K562 (cell line): ENCODE measurements around the gene GALT. TPM values are rescaled to one million over a fixed set of nuclear protein-coding genes. Genes with fewer than 3 reads are reported as not detected.

Experiments used
- polyA plus RNA-seq, 8 experiments: library from polyadenylated mRNA; depleted of rRNA in 4 of 8; stranded (reverse) in 5 of 8; unstranded in 3 of 8; fragments of >200 nt; fragmentation: Nextera tagmentation in 2 of 8; fragmentation: Illumina TruSeq in 1 of 8; extraction: Ambion mirVana in 2 of 8; extraction: Trizol in 1 of 8; gene quantifications; 2 replicates each; pipeline versions ENCODE4 v1.2.1 to v1.2.3, GENCODE V29; 2011 to 2014; ENCODE audit warnings: inconsistent platforms in 1 of 8, missing spikeins in 1 of 8
- total RNA-seq, 7 experiments: library from RNA; depleted of rRNA in 6 of 7; stranded (reverse); fragments of >200 nt in 6 of 7; fragmentation: Illumina TruSeq in 2 of 7; extraction: Trizol in 2 of 7; gene quantifications; 2 replicates each; pipeline versions ENCODE4 v1.2.1 to v1.2.3, GENCODE V29; 2011 to 2021; ENCODE audit warnings: low replicate concordance in 1 of 7
- TF ChIP-seq, protein P1 (sequence below): fragments of 450-650 bp; IDR thresholded peaks from 2 replicates; pipeline ENCODE4 v1.6.1; 2016; ENCODE audit warnings: mild to moderate bottlenecking, moderate library complexity

The GALT gene
- total and polyA plus RNA-seq, 9 of the 15 experiments (the other 6 are each of a cell fraction or from before 2014, with no cell fraction given), result 7.3 to 29.2 (median 15.6) TPM

DNA sequence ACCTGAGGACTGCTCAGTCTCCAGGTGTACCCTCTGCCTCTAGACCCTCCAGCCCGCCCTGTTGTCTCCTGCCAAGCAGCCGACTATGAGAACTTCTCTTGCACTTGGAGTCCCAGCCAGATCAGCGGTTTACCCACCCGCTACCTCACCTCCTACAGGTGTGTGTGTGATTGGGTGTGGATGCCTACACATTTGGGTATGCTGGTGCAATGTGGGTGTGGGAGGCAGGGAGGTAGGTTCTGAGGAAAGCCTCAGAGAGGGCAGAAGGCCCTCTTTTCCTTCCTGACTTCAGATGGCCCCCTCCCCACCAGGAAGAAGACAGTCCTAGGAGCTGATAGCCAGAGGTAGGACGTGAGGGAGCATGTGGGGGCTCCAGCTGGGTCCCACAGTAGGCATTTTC is 10.5 kb downstream of the GALT start (continued):
- TF ChIP-seq, protein P1, sequence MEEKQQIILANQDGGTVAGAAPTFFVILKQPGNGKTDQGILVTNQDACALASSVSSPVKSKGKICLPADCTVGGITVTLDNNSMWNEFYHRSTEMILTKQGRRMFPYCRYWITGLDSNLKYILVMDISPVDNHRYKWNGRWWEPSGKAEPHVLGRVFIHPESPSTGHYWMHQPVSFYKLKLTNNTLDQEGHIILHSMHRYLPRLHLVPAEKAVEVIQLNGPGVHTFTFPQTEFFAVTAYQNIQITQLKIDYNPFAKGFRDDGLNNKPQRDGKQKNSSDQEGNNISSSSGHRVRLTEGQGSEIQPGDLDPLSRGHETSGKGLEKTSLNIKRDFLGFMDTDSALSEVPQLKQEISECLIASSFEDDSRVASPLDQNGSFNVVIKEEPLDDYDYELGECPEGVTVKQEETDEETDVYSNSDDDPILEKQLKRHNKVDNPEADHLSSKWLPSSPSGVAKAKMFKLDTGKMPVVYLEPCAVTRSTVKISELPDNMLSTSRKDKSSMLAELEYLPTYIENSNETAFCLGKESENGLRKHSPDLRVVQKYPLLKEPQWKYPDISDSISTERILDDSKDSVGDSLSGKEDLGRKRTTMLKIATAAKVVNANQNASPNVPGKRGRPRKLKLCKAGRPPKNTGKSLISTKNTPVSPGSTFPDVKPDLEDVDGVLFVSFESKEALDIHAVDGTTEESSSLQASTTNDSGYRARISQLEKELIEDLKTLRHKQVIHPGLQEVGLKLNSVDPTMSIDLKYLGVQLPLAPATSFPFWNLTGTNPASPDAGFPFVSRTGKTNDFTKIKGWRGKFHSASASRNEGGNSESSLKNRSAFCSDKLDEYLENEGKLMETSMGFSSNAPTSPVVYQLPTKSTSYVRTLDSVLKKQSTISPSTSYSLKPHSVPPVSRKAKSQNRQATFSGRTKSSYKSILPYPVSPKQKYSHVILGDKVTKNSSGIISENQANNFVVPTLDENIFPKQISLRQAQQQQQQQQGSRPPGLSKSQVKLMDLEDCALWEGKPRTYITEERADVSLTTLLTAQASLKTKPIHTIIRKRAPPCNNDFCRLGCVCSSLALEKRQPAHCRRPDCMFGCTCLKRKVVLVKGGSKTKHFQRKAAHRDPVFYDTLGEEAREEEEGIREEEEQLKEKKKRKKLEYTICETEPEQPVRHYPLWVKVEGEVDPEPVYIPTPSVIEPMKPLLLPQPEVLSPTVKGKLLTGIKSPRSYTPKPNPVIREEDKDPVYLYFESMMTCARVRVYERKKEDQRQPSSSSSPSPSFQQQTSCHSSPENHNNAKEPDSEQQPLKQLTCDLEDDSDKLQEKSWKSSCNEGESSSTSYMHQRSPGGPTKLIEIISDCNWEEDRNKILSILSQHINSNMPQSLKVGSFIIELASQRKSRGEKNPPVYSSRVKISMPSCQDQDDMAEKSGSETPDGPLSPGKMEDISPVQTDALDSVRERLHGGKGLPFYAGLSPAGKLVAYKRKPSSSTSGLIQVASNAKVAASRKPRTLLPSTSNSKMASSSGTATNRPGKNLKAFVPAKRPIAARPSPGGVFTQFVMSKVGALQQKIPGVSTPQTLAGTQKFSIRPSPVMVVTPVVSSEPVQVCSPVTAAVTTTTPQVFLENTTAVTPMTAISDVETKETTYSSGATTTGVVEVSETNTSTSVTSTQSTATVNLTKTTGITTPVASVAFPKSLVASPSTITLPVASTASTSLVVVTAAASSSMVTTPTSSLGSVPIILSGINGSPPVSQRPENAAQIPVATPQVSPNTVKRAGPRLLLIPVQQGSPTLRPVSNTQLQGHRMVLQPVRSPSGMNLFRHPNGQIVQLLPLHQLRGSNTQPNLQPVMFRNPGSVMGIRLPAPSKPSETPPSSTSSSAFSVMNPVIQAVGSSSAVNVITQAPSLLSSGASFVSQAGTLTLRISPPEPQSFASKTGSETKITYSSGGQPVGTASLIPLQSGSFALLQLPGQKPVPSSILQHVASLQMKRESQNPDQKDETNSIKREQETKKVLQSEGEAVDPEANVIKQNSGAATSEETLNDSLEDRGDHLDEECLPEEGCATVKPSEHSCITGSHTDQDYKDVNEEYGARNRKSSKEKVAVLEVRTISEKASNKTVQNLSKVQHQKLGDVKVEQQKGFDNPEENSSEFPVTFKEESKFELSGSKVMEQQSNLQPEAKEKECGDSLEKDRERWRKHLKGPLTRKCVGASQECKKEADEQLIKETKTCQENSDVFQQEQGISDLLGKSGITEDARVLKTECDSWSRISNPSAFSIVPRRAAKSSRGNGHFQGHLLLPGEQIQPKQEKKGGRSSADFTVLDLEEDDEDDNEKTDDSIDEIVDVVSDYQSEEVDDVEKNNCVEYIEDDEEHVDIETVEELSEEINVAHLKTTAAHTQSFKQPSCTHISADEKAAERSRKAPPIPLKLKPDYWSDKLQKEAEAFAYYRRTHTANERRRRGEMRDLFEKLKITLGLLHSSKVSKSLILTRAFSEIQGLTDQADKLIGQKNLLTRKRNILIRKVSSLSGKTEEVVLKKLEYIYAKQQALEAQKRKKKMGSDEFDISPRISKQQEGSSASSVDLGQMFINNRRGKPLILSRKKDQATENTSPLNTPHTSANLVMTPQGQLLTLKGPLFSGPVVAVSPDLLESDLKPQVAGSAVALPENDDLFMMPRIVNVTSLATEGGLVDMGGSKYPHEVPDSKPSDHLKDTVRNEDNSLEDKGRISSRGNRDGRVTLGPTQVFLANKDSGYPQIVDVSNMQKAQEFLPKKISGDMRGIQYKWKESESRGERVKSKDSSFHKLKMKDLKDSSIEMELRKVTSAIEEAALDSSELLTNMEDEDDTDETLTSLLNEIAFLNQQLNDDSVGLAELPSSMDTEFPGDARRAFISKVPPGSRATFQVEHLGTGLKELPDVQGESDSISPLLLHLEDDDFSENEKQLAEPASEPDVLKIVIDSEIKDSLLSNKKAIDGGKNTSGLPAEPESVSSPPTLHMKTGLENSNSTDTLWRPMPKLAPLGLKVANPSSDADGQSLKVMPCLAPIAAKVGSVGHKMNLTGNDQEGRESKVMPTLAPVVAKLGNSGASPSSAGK, result no peak
